HCT116 (cell line): ENCODE measurements around the gene DOCK7. TPM values are rescaled to one million over a fixed set of nuclear protein-coding genes. Genes with fewer than 3 reads are reported as not detected.

Source experiments
- ATAC-seq: fragments of 200-7000 bp; cut with Tn5 transposase; 2 replicates; pipeline ENCODE4 v1.9.1; 2020; ENCODE audit warnings: mild to moderate bottlenecking, moderate library complexity
- BruUV-seq: library from RNA; stranded (reverse); fragments of 400-500 nt; replicated peaks from 2 replicates; lab custom pipeline; 2021; lab: Mats Ljungman, UMichigan
- CTCF ChIA-PET: fragments of 300-600 bp; sonication (Branson Sonifier 250); formaldehyde crosslinking; loops from one replicate; lab custom pipeline; 2021; ENCODE audit warnings: antibody characterized with exemption; lab: Charles Lee
- POLR2A ChIA-PET: fragments of 300-600, 350-600 bp; sonication (Branson Sonifier 250); formaldehyde crosslinking; loops from one replicate; lab custom pipeline; 2021; ENCODE audit warnings: antibody characterized with exemption; lab: Charles Lee
- RAD21 ChIA-PET, 2 experiments: fragments of 300-600 bp; sonication (Branson Sonifier 250); formaldehyde crosslinking; loops; one replicate each; lab custom pipeline; 2023; ENCODE audit warnings: low total read pairs in 2 of 2; ENCODE audit not compliant: uncharacterized antibody in 2 of 2, unreplicated experiment in 2 of 2, low non-redundant PET in 1 of 2; lab: Charles Lee
- DNase-seq: peaks from one replicate; pipeline ENCODE4 v3.0.0-alpha.2; 2010; ENCODE audit warnings: low read depth, low spot score
- H2AFZ ChIP-seq: fragments of 200-600 bp; shearing (Covaris generic), sonication (generic); 2 replicates; pipeline ENCODE4 v1.6.1; 2017; ENCODE audit warnings: low read depth, mixed run types, mixed read lengths, antibody characterized with exemption, low read length; ENCODE audit not compliant: poor library complexity, severe bottlenecking
- H3K27ac ChIP-seq: 2 replicates; pipeline ENCODE4 v1.5.1; 2012; ENCODE audit warnings: low read depth, low read length
- H3K27me3 ChIP-seq: fragments of 200-600 bp; sonication (generic); 2 replicates; pipeline ENCODE4 v1.6.1; 2016; ENCODE audit warnings: mixed run types, low read length, mixed read lengths; ENCODE audit not compliant: insufficient read depth
- H3K36me3 ChIP-seq, 2 experiments: fragments of 200-500 bp in 1 of 2; fragments of 200-600 bp in 1 of 2; sonication (Bioruptor generic) in 1 of 2; sonication (generic) in 1 of 2; 2 replicates each; pipeline versions ENCODE4 v1.5.1 to v1.6.1; 2014 to 2016; ENCODE audit warnings: low read length in 2 of 2, inconsistent platforms in 1 of 2, mixed read lengths in 1 of 2, mixed run types in 1 of 2; ENCODE audit not compliant: insufficient read depth in 2 of 2, control insufficient read depth in 1 of 2
- H3K4me1 ChIP-seq, 2 experiments: fragments of 200-600 bp in 1 of 2; sonication (generic) in 1 of 2; 2 replicates each; pipeline versions ENCODE4 v1.5.1 to v1.6.1; 2012 to 2017; ENCODE audit warnings: low read length in 2 of 2, inconsistent platforms in 1 of 2, mild to moderate bottlenecking in 1 of 2, mixed read lengths in 1 of 2, mixed run types in 1 of 2, moderate library complexity in 1 of 2; ENCODE audit not compliant: insufficient read depth in 2 of 2, control insufficient read depth in 1 of 2
- H3K4me2 ChIP-seq: fragments of 200-600 bp; sonication (generic); 2 replicates; pipeline ENCODE4 v1.6.1; 2017; ENCODE audit warnings: mixed run types, low read length, mixed read lengths
- H3K4me3 ChIP-seq, 2 experiments: fragments of 200-600 bp in 1 of 2; sonication (generic) in 1 of 2; replicated peaks in 1 of 2; 2 replicates each; pipeline ENCODE4 v1.5.1; 2011 to 2016; ENCODE audit warnings: low read length in 2 of 2, control low read depth in 1 of 2, low read depth in 1 of 2, mild to moderate bottlenecking in 1 of 2, mixed read lengths in 1 of 2, mixed run types in 1 of 2
- H3K79me2 ChIP-seq: fragments of 200-600 bp; sonication (generic); 2 replicates; pipeline ENCODE4 v1.6.1; 2017; ENCODE audit warnings: mild to moderate bottlenecking, mixed run types, low read length, moderate library complexity, mixed read lengths; ENCODE audit not compliant: insufficient read depth
- H3K9ac ChIP-seq: fragments of 200-600 bp; sonication (generic); 2 replicates; pipeline ENCODE4 v1.6.1; 2016; ENCODE audit warnings: low read length, mixed read lengths
- H3K9me2 ChIP-seq: fragments of 200-600 bp; sonication (generic), shearing (Covaris generic); 2 replicates; pipeline ENCODE4 v1.6.1; 2017; ENCODE audit warnings: mixed run types, mild to moderate bottlenecking, moderate library complexity; ENCODE audit not compliant: insufficient read depth
- H3K9me3 ChIP-seq, 2 experiments: fragments of 200-500 bp in 1 of 2; fragments of 200-600 bp in 1 of 2; sonication (Bioruptor generic) in 1 of 2; sonication (generic) in 1 of 2; 2 replicates each; pipeline ENCODE4 v1.6.1; 2014 to 2017; ENCODE audit warnings: low read length in 2 of 2, mixed read lengths in 2 of 2, inconsistent platforms in 1 of 2, low read depth in 1 of 2, mild to moderate bottlenecking in 1 of 2, mixed run types in 1 of 2, moderate library complexity in 1 of 2; ENCODE audit not compliant: control insufficient read depth in 1 of 2, insufficient read depth in 1 of 2
- H4K20me1 ChIP-seq: fragments of 200-600 bp; sonication (generic), shearing (Covaris generic); 2 replicates; pipeline ENCODE4 v1.6.1; 2017; ENCODE audit warnings: mixed run types, mild to moderate bottlenecking, moderate library complexity; ENCODE audit not compliant: insufficient read depth
- ATF3 ChIP-seq: IDR thresholded peaks from 2 replicates; pipeline ENCODE4 v1.6.1; 2012
- CBX3 ChIP-seq: IDR thresholded peaks from 2 replicates; pipeline ENCODE4 v1.6.1; 2012; ENCODE audit warnings: low read depth
- ELF1 ChIP-seq: IDR thresholded peaks from 2 replicates; pipeline ENCODE4 v1.6.1; 2012; ENCODE audit warnings: low read depth, borderline replicate concordance
- FOSL1 ChIP-seq: IDR thresholded peaks from 2 replicates; pipeline ENCODE4 v1.6.1; 2012; ENCODE audit warnings: low read depth
- MAX ChIP-seq: IDR thresholded peaks from 2 replicates; pipeline ENCODE4 v1.6.1; 2012
- POLR2A ChIP-seq: IDR thresholded peaks from 2 replicates; pipeline ENCODE4 v1.7.0; 2011; ENCODE audit warnings: borderline replicate concordance; ENCODE audit not compliant: insufficient read depth, insufficient read length; ENCODE audit errors: extremely low read depth
- REST ChIP-seq: IDR thresholded peaks from 2 replicates; pipeline ENCODE4 v1.6.1; 2012; ENCODE audit warnings: low read depth
- SIN3A ChIP-seq: IDR thresholded peaks from 2 replicates; pipeline ENCODE4 v1.6.1; 2012; ENCODE audit warnings: low read depth
- SP1 ChIP-seq: IDR thresholded peaks from 2 replicates; pipeline ENCODE4 v1.6.1; 2012; ENCODE audit warnings: low read depth
- ZBTB33 ChIP-seq: IDR thresholded peaks from 2 replicates; pipeline ENCODE4 v1.6.1; 2011; ENCODE audit warnings: mild to moderate bottlenecking, low read length, moderate library complexity; ENCODE audit not compliant: insufficient replicate concordance; ENCODE audit errors: extremely low read depth
- ZFX ChIP-seq: fragments of 450-650 bp; IDR thresholded peaks from 2 replicates; pipeline ENCODE4 v1.6.1; 2017
- ZNF274 ChIP-seq: fragments of 200-500 bp; sonication (Bioruptor generic); IDR thresholded peaks from 2 replicates; pipeline ENCODE4 v1.6.1; 2014; ENCODE audit warnings: mild to moderate bottlenecking, low read depth, low read length, inconsistent platforms
- intact Hi-C: fragments of 100-400 bp; cut with micrococcal nuclease; formaldehyde crosslinking; loops from 2 replicates; pipeline ENCODE4 v1.10.0; 2022
- total RNA-seq: library from RNA; stranded (reverse); gene quantifications from one replicate; pipeline ENCODE4 v1.2.1, GENCODE V29; 2021; ENCODE audit not compliant: unreplicated experiment

DOCK7 gene
- total RNA-seq, 1 experiment from 2014 or later, result 49.0 TPM

- H3K9me2 ChIP-seq, result no peaks in the 10 kb centered on the region
- TF ChIP-seq ELF1 (no peak), ZNF274 (no peak), ZFX (no peak), ATF3 (no peak), ZBTB33 (no peak), POLR2A (no peak), FOSL1 (no peak), SIN3A (no peak), MAX (no peak), CBX3 (no peak), SP1 (no peak), REST (no peak)
- TF ChIP-seq, all 23 proteins: peak for 0
- no peak overlapping the region for H2AFZ ChIP-seq
- no TSS peak for BruUV-seq
- no peak overlapping the region for H3K27ac ChIP-seq
- H4K20me1 ChIP-seq, result no peaks in the 10 kb centered on the region
- no peaks in the 10 kb centered on the region for H3K4me1 ChIP-seq
- ATAC-seq (no peak), DNase-seq (no peak)
- H3K79me2 ChIP-seq, result no peaks in the 10 kb centered on the region
- no peaks in the 10 kb centered on the region for H3K27me3 ChIP-seq
- H3K4me2 ChIP-seq, result no peak overlapping the region
- H3K4me3 ChIP-seq, result no peak overlapping the region
- no peak overlapping the region for H3K9ac ChIP-seq
- intact Hi-C loops, result no loop called here
- peaks cover 0 to 3% of the 10 kb centered on the region in 2 experiments; a peak in 1 of 4 replicates for H3K9me3 ChIP-seq
- H3K36me3 ChIP-seq, result no peaks in the 10 kb centered on the region
- RAD21 ChIA-PET, result no interaction called here
- POLR2A ChIA-PET, result no interaction called here
- CTCF ChIA-PET, result no interaction called here
Measured at GRCh38 chr1:62467092-62467491, 221.1 kb downstream of the DOCK7 start.
